Measurements from ENCODE around the gene PRC1. TPM values are rescaled to one million over a fixed set of nuclear protein-coding genes. Genes with fewer than 3 reads are reported as not detected.
"Not testable (repeated sequence)": the region's sequence is repeated elsewhere in the genome, so short reads cannot be mapped to it uniquely, and the experiment has no call there.

Gene PRC1, protein sequence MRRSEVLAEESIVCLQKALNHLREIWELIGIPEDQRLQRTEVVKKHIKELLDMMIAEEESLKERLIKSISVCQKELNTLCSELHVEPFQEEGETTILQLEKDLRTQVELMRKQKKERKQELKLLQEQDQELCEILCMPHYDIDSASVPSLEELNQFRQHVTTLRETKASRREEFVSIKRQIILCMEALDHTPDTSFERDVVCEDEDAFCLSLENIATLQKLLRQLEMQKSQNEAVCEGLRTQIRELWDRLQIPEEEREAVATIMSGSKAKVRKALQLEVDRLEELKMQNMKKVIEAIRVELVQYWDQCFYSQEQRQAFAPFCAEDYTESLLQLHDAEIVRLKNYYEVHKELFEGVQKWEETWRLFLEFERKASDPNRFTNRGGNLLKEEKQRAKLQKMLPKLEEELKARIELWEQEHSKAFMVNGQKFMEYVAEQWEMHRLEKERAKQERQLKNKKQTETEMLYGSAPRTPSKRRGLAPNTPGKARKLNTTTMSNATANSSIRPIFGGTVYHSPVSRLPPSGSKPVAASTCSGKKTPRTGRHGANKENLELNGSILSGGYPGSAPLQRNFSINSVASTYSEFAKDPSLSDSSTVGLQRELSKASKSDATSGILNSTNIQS
- total RNA-seq: 1 to 10 TPM; 6.2 to 7.9 TPM
- long read RNA-seq, donor 1: 0 reads
- long read RNA-seq, donor 2, partial matches to known transcripts: 3 of 8 reads
- long read RNA-seq, donor 2, other reads (novel, unspliced or antisense): 4 of 8 reads

GRCh38 chr15:90994417-90995311 is at the start of gene PRC1:
Gene PRC1 (minus strand): TSS chr15:90994535. CDS start chr15:90994417, 118 bp downstream.
- peak; percentile 100 for DNase-seq (ENCODE audit: low spot score)
- intact Hi-C loops (cut with DNase I): no loop called here

GRCh38 chr15:91043202-91043874 is 49.0 kb upstream of the PRC1 start:
- DNase-seq (ENCODE audit: low spot score): no peak
- intact Hi-C loops (cut with DNase I): no loop called here

- DNase-seq (ENCODE audit: low spot score): no peak
- intact Hi-C loops (cut with DNase I): no loop called here
Measured at GRCh38 chr15:91040856-91041255, 46.5 kb upstream of the PRC1 start.

GRCh38 chr15:91039996-91040395 is 45.7 kb upstream of the PRC1 start:
- intact Hi-C loops (cut with DNase I): loop anchor here in 1 of 2 donors (5.0 kb wide), 1 partner anchor 83 kb away; no protein-coding TSS in a partner anchor
- DNase-seq (ENCODE audit: low spot score): no peak

GRCh38 chr15:91032919-91033803 is 38.8 kb upstream of the PRC1 start:
- DNase-seq (ENCODE audit: low spot score): no peak
- intact Hi-C loops (cut with DNase I): no loop called here

DNA sequence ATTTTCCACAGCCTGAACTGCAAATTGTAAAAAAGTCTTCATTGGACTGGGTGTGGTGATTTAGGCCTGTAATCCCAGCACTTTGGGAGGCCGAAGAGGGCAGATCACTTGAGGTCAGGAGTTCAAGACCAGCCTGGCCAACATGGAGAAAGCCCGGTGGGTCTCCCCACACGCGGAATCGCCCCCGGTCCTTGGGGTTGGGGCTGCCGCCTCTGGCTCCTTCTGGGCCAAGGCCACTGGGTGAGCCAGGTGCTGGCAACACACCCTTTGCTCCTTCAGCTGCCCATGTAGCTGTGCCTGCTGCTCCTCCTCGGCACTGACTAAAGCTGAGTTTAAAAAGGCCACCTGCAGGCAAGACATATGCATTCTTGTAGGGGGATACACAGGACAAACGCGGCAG is 37.5 kb upstream of the PRC1 start:
- intact Hi-C loops (cut with DNase I): no loop called here
- DNase-seq (ENCODE audit: low spot score): no peak

- intact Hi-C loops (cut with DNase I): no loop called here
- peak; percentile 4 for DNase-seq (ENCODE audit: low spot score)
Measured at GRCh38 chr15:91027677-91028076, 33.3 kb upstream of the PRC1 start.

DNA sequence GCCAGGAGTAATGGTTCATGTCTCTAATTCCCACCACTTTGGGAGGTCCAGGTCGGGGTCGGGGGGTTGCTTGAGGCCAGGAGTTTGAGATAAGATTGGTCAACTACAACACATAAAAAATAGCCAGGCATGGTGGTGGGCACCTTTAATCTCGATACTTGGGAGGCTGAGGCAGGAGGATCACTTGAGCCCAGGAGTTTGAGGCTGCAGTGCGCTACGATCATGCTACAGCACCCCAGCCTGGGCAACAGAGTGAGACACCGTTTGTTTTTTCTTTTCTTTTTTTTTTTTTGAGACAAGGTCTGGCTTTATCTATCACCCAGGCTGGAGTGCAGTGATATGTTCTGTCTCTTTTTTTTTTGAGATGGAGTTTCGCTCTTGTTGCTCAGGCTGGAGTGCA is 29.4 kb upstream of the PRC1 start:
- intact Hi-C loops (cut with DNase I): no loop called here
- peak; percentile 26 for DNase-seq (ENCODE audit: low spot score)

- DNase-seq (ENCODE audit: low spot score): no peak
- intact Hi-C loops (cut with DNase I): no loop called here
Measured at GRCh38 chr15:91022832-91023129, 28.4 kb upstream of the PRC1 start.

GRCh38 chr15:91022075-91022831 is 27.9 kb upstream of the PRC1 start, which contains the start of gene VPS33B:
Gene VPS33B (minus strand): TSS chr15:91022594. CDS start chr15:91022249, 345 bp downstream.
- DNase-seq (ENCODE audit: low spot score): peak; percentile 92
- intact Hi-C loops (cut with DNase I): no loop called here

- no peak for DNase-seq (ENCODE audit: low spot score)
- intact Hi-C loops (cut with DNase I): no loop called here
Measured at GRCh38 chr15:91021516-91022074, 27.3 kb upstream of the PRC1 start.

DNA sequence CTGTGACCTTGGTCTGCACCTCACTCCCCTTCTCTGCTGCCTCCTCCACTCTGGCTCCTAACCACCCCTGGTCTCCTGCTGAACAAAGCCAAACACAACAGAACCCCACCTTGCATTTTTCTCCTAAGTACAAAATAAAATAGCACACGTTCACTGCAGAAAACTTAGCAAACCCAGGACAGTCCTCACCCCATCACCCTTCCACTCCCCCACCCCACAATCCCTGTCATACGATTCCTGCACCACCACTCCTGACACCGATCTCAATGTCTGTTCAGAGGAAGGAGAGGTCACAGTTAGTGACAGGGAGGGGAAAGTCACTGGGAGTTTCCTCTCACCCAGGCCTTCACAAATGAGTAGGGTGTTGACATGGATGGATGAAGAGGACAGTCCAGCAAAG is 23.8 kb upstream of the PRC1 start:
- peak; percentile 51 for DNase-seq (ENCODE audit: low spot score)
- intact Hi-C loops (cut with DNase I): no loop called here

- intact Hi-C loops (cut with DNase I): no loop called here
- peak; percentile 22 for DNase-seq (ENCODE audit: low spot score)
Measured at GRCh38 chr15:91017716-91018115, 23.4 kb upstream of the PRC1 start.

GRCh38 chr15:91013701-91014100 is 19.4 kb upstream of the PRC1 start:
- DNase-seq (ENCODE audit: low spot score): not testable (repeated sequence)

GRCh38 chr15:91007266-91007665 is 12.9 kb upstream of the PRC1 start:
- intact Hi-C loops (cut with DNase I): no loop called here
- DNase-seq (ENCODE audit: low spot score): no peak

More at GRCh38 chr15:91013701-91014100, 19.4 kb upstream of the PRC1 start:
- intact Hi-C loops (cut with DNase I): not testable (repeated sequence)

- DNase-seq (ENCODE audit: low spot score): no peak
- intact Hi-C loops (cut with DNase I): no loop called here
Measured at GRCh38 chr15:91001209-91001608, 6.9 kb upstream of the PRC1 start.

GRCh38 chr15:90998737-90999136 is 4.4 kb upstream of the PRC1 start:
- intact Hi-C loops (cut with DNase I): no loop called here
- DNase-seq (ENCODE audit: low spot score): no peak

Measured in posterior vena cava (tissue), 2 donors.